ENCODE measurements around the gene PTGES2.

Gene PTGES2

GRCh38 chr9:128127568-128127989 is at the start of gene PTGES2:
PTGES2 (minus strand) TSS chr9:128127729; CDS start chr9:128127717, 12 bp downstream.
- peak; percentile 87 for DNase-seq (ENCODE audit: low spot score)

GRCh38 chr9:128175726-128176125 is 48.2 kb upstream of the PTGES2 start:
- DNase-seq (ENCODE audit: low spot score), result no peak

- no peak for DNase-seq (ENCODE audit: low spot score)
Observed at GRCh38 chr9:128175102-128175563, 47.6 kb upstream of the PTGES2 start.

GRCh38 chr9:128174062-128174461 is 46.5 kb upstream of the PTGES2 start:
- DNase-seq (ENCODE audit: low spot score), result no peak

- DNase-seq (ENCODE audit: low spot score), result peak; percentile 65
Observed at GRCh38 chr9:128169925-128170324, 42.4 kb upstream of the PTGES2 start.

GRCh38 chr9:128169492-128169891 is 42.0 kb upstream of the PTGES2 start:
- DNase-seq (ENCODE audit: low spot score), result peak; percentile 59

- no peak for DNase-seq (ENCODE audit: low spot score)
Observed at GRCh38 chr9:128168731-128169308, 41.3 kb upstream of the PTGES2 start.

- no peak for DNase-seq (ENCODE audit: low spot score)
Observed at GRCh38 chr9:128167209-128167608, 39.7 kb upstream of the PTGES2 start.

GRCh38 chr9:128166169-128166568 is 38.6 kb upstream of the PTGES2 start:
- DNase-seq (ENCODE audit: low spot score), result no peak

GRCh38 chr9:128164307-128164885 is 36.9 kb upstream of the PTGES2 start:
- no peak for DNase-seq (ENCODE audit: low spot score)

- DNase-seq (ENCODE audit: low spot score), result no peak
Observed at GRCh38 chr9:128163523-128164306, 36.2 kb upstream of the PTGES2 start.

- no peak for DNase-seq (ENCODE audit: low spot score)
Observed at GRCh38 chr9:128163027-128163515, 35.5 kb upstream of the PTGES2 start.

- peak; percentile 52 for DNase-seq (ENCODE audit: low spot score)
Observed at GRCh38 chr9:128162215-128163026, 34.9 kb upstream of the PTGES2 start.

GRCh38 chr9:128161215-128161902 is 33.8 kb upstream of the PTGES2 start:
- DNase-seq (ENCODE audit: low spot score), result no peak

GRCh38 chr9:128160603-128160987 is 33.1 kb upstream of the PTGES2 start:
- peak; percentile 50 for DNase-seq (ENCODE audit: low spot score)

GRCh38 chr9:128159784-128160602 is 32.5 kb upstream of the PTGES2 start, which contains the start of gene BBLN:
BBLN (plus strand) TSS chr9:128160265; CDS start chr9:128160408, 143 bp downstream.
- peak; percentile 96 for DNase-seq (ENCODE audit: low spot score)

- no peak for DNase-seq (ENCODE audit: low spot score)
Observed at GRCh38 chr9:128159522-128159783, 31.9 kb upstream of the PTGES2 start.

GRCh38 chr9:128155736-128156500 is 28.4 kb upstream of the PTGES2 start:
- DNase-seq (ENCODE audit: low spot score), result no peak

- no peak for DNase-seq (ENCODE audit: low spot score)
Observed at GRCh38 chr9:128153947-128154695, 26.6 kb upstream of the PTGES2 start.
